ENCODE measurements around the gene KIF6.

The KIF6 gene

DNA sequence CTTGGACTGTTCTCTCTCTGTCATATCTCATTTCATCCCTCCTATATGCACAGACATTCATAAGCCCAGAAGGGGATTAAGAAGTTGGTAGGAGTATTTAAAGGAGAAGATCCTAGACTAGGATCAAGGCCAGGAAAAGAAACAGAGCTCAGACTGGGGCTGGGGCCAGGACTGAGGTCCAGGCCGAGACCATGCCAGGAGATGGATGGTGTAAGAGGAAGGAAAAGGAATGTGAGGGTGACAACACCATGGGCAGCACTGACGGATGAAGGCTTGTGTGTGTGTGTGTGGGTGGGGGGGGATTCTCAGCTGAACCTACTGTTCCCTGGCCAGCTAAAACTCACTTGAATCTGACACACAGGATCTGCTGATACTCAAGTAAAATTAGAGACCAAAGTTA is 182.1 kb downstream of the KIF6 start:
- Mint-ChIP-seq H3K36me3 (ENCODE audit: insufficient read depth) (no peaks in the 10 kb centered on the region), H3K4me1 (no peaks in the 10 kb centered on the region), H3K9me3 (no peaks in the 10 kb centered on the region), H3K27ac (ENCODE audit: low read depth) (no peak overlapping the region), H3K27me3 (peaks cover 17% of the 10 kb centered on the region), H3K4me3 (no peak overlapping the region)
- DNase-seq (ENCODE audit: low spot score in 2 of 2), result no peak
- no peak for ATAC-seq (replicated peaks; ENCODE audit: extremely low read depth, poor library complexity, severe bottlenecking)

DNA sequence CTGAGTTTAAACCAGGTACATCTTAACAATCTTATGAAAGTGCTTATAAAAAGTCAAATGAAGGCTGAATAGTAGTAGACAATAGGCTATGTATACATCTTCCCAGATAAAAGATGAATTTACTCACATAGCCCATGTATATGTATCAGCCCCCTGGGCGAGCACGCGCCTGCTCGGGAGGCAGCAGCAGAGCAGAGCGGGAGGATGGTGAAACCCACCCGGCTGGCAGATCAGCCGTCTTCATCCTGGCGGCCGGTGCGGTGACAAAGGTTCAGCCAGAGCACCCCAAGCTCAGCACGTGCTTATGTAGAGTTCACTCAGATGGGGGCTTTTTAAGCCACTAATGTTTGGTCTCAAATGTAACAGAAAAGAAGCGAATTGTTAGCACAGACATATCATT is 184.8 kb downstream of the KIF6 start:
- Mint-ChIP-seq H3K27ac (ENCODE audit: low read depth) (no peak overlapping the region), H3K9me3 (no peaks in the 10 kb centered on the region), H3K36me3 (ENCODE audit: insufficient read depth) (no peaks in the 10 kb centered on the region), H3K27me3 (no peaks in the 10 kb centered on the region), H3K4me1 (no peaks in the 10 kb centered on the region), H3K4me3 (no peak overlapping the region)
- DNase-seq (ENCODE audit: low spot score in 2 of 2) (no peak), ATAC-seq (replicated peaks; ENCODE audit: extremely low read depth, poor library complexity, severe bottlenecking) (no peak)

GRCh38 chr6:39530201-39530759 is 194.9 kb downstream of the KIF6 start:
- no peaks in the 10 kb centered on the region for H3K9me3 Mint-ChIP-seq
- no peak overlapping the region for H3K27ac Mint-ChIP-seq (ENCODE audit: low read depth)
- no peak for DNase-seq (ENCODE audit: low spot score in 2 of 2)
- ATAC-seq (replicated peaks; ENCODE audit: extremely low read depth, poor library complexity, severe bottlenecking), result no peak
- no peaks in the 10 kb centered on the region for H3K36me3 Mint-ChIP-seq (ENCODE audit: insufficient read depth)
- peaks cover 62% of the 10 kb centered on the region for H3K27me3 Mint-ChIP-seq
- no peaks in the 10 kb centered on the region for H3K4me1 Mint-ChIP-seq
- H3K4me3 Mint-ChIP-seq, result no peak overlapping the region

- no peaks in the 10 kb centered on the region for H3K9me3 Mint-ChIP-seq
- no peaks in the 10 kb centered on the region for H3K36me3 Mint-ChIP-seq (ENCODE audit: insufficient read depth)
- no peak overlapping the region for H3K27ac Mint-ChIP-seq (ENCODE audit: low read depth)
- no peak for DNase-seq (ENCODE audit: low spot score in 2 of 2)
- peaks cover 58% of the 10 kb centered on the region for H3K27me3 Mint-ChIP-seq
- ATAC-seq (replicated peaks; ENCODE audit: extremely low read depth, poor library complexity, severe bottlenecking), result no peak
- no peak overlapping the region for H3K4me3 Mint-ChIP-seq
- H3K4me1 Mint-ChIP-seq, result no peaks in the 10 kb centered on the region
These were observed 197.2 kb downstream of the KIF6 start for GRCh38 chr6:39527792-39528564.

DNA sequence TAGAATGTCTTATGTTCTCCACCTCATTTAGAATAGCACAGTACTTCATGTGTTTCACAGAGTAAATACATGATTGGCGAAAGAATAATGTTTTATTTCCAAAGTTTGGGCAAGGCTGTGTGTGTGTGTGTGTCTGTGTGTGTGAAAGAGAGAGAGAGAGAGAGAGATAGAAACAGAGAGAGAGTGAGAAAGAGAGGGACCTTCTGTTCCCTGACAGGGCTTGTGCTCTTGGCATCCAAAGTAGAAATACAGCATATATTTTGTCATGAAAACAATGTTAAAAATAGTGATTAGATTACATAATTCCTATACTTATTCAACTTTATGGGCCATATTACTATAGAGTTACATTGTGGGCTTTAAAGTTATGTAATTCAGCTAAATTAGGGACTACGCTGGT is 201.2 kb downstream of the KIF6 start:
- no peaks in the 10 kb centered on the region for H3K4me1 Mint-ChIP-seq
- no peaks in the 10 kb centered on the region for H3K36me3 Mint-ChIP-seq (ENCODE audit: insufficient read depth)
- no peaks in the 10 kb centered on the region for H3K9me3 Mint-ChIP-seq
- ATAC-seq (replicated peaks; ENCODE audit: extremely low read depth, poor library complexity, severe bottlenecking) (no peak), DNase-seq (ENCODE audit: low spot score in 2 of 2) (no peak)
- no peak overlapping the region for H3K4me3 Mint-ChIP-seq
- H3K27me3 Mint-ChIP-seq, result peaks cover 36% of the 10 kb centered on the region
- no peak overlapping the region for H3K27ac Mint-ChIP-seq (ENCODE audit: low read depth)

GRCh38 chr6:39521958-39522357 is 203.2 kb downstream of the KIF6 start:
- ATAC-seq (replicated peaks; ENCODE audit: extremely low read depth, poor library complexity, severe bottlenecking), result no peak

GRCh38 chr6:39520916-39521315 is 204.3 kb downstream of the KIF6 start:
- H3K36me3 Mint-ChIP-seq (ENCODE audit: insufficient read depth), result no peaks in the 10 kb centered on the region
- ATAC-seq (replicated peaks; ENCODE audit: extremely low read depth, poor library complexity, severe bottlenecking), result no peak
- H3K27ac Mint-ChIP-seq (ENCODE audit: low read depth), result no peak overlapping the region
- H3K4me3 Mint-ChIP-seq, result no peak overlapping the region
- peaks cover 5% of the 10 kb centered on the region for H3K27me3 Mint-ChIP-seq
- no peaks in the 10 kb centered on the region for H3K9me3 Mint-ChIP-seq
- DNase-seq (ENCODE audit: low spot score in 2 of 2), result no peak
- H3K4me1 Mint-ChIP-seq, result no peaks in the 10 kb centered on the region

More at GRCh38 chr6:39521958-39522357, 203.2 kb downstream of the KIF6 start:
- Mint-ChIP-seq H3K27me3 (peaks cover 15% of the 10 kb centered on the region), H3K4me3 (no peak overlapping the region), H3K4me1 (no peaks in the 10 kb centered on the region), H3K36me3 (ENCODE audit: insufficient read depth) (no peaks in the 10 kb centered on the region), H3K9me3 (no peaks in the 10 kb centered on the region), H3K27ac (ENCODE audit: low read depth) (no peak overlapping the region)
- no peak for DNase-seq (ENCODE audit: low spot score in 2 of 2)

DNA sequence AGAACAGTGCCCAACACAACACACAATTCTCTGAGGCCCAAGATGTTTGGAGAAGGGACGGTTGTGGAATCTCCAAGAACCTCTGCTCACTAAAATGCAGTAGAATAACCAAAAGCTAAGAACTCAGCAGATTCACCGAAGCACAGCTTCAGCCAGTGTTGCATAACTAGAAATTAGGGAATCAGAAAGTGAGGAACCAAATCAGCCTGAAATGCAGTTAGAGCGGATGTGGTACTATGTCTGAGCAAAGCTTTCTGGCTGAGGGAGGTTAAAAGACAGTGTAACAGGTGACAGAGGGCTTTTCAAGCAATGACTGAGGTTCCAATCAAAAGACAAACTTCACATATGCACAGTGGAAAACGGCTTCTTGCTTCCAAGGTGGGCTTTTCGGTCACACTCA is 204.8 kb downstream of the KIF6 start:
- H3K4me3 Mint-ChIP-seq, result no peak overlapping the region
- ATAC-seq (replicated peaks; ENCODE audit: extremely low read depth, poor library complexity, severe bottlenecking), result no peak
- H3K36me3 Mint-ChIP-seq (ENCODE audit: insufficient read depth), result no peaks in the 10 kb centered on the region
- H3K27me3 Mint-ChIP-seq, result peaks cover 4% of the 10 kb centered on the region
- no peak for DNase-seq (ENCODE audit: low spot score in 2 of 2)
- H3K4me1 Mint-ChIP-seq, result no peaks in the 10 kb centered on the region
- no peak overlapping the region for H3K27ac Mint-ChIP-seq (ENCODE audit: low read depth)
- H3K9me3 Mint-ChIP-seq, result no peaks in the 10 kb centered on the region

GRCh38 chr6:39518221-39518620 is 207.0 kb downstream of the KIF6 start:
- H3K4me1 Mint-ChIP-seq, result no peaks in the 10 kb centered on the region
- H3K27ac Mint-ChIP-seq (ENCODE audit: low read depth), result no peak overlapping the region
- H3K4me3 Mint-ChIP-seq, result no peak overlapping the region
- no peaks in the 10 kb centered on the region for H3K9me3 Mint-ChIP-seq
- ATAC-seq (replicated peaks; ENCODE audit: extremely low read depth, poor library complexity, severe bottlenecking), result no peak
- no peak for DNase-seq (ENCODE audit: low spot score in 2 of 2)
- H3K27me3 Mint-ChIP-seq, result peaks cover 10% of the 10 kb centered on the region
- no peaks in the 10 kb centered on the region for H3K36me3 Mint-ChIP-seq (ENCODE audit: insufficient read depth)

GRCh38 chr6:39517756-39518155 is 207.5 kb downstream of the KIF6 start:
- Mint-ChIP-seq H3K9me3 (no peaks in the 10 kb centered on the region), H3K4me3 (no peak overlapping the region), H3K27ac (ENCODE audit: low read depth) (no peak overlapping the region), H3K27me3 (peaks cover 10% of the 10 kb centered on the region), H3K4me1 (no peaks in the 10 kb centered on the region), H3K36me3 (ENCODE audit: insufficient read depth) (no peaks in the 10 kb centered on the region)
- DNase-seq (ENCODE audit: low spot score in 2 of 2) (no peak), ATAC-seq (replicated peaks; ENCODE audit: extremely low read depth, poor library complexity, severe bottlenecking) (no peak)

DNA sequence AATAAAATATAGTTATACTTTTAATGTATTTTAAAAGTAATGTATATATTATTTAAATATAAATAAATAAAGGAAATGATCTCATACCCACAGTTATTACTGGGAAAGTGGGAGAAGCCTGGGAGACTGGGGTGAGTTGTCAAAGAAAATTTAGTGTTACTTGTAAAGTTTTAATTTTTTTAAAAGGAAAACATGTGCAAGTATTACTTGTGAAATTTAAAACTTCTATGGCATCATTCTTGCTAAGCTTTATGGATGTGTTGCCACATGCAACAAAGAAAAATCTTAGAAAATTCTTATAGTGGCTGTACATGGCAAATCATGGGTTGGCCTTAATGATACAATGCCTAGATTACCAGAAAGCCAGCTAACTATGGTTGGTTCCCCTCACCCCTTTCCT is 208.7 kb downstream of the KIF6 start:
- Mint-ChIP-seq H3K36me3 (ENCODE audit: insufficient read depth) (no peaks in the 10 kb centered on the region), H3K27ac (ENCODE audit: low read depth) (no peak overlapping the region), H3K4me1 (no peaks in the 10 kb centered on the region), H3K9me3 (no peaks in the 10 kb centered on the region), H3K4me3 (no peak overlapping the region), H3K27me3 (peaks cover 10% of the 10 kb centered on the region)
- DNase-seq (ENCODE audit: low spot score in 2 of 2) (no peak), ATAC-seq (replicated peaks; ENCODE audit: extremely low read depth, poor library complexity, severe bottlenecking) (no peak)

DNA sequence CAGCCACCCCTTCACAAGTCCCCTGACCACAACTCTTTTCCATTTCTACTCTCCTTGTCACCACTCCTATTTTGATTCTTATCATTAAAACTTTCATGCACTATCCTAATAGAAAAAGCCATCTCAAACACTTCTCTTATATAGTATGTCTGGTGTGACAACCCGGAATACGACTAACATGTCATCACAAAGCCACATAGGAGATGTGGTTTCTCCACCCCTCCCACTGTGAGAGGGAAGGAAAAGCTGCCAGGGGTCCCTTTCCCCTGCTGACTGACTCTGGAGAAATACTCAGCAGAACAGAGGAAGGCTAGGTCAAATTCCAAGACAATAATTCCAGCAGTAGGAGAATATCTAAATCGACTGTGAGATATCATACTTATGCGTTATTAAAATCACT is 209.7 kb downstream of the KIF6 start:
- no peaks in the 10 kb centered on the region for H3K36me3 Mint-ChIP-seq (ENCODE audit: insufficient read depth)
- no peak overlapping the region for H3K4me3 Mint-ChIP-seq
- H3K9me3 Mint-ChIP-seq, result no peaks in the 10 kb centered on the region
- DNase-seq (ENCODE audit: low spot score in 2 of 2), result no peak
- H3K4me1 Mint-ChIP-seq, result no peaks in the 10 kb centered on the region
- no peak overlapping the region for H3K27ac Mint-ChIP-seq (ENCODE audit: low read depth)
- ATAC-seq (replicated peaks; ENCODE audit: extremely low read depth, poor library complexity, severe bottlenecking), result no peak
- peaks cover 10% of the 10 kb centered on the region for H3K27me3 Mint-ChIP-seq

- peaks cover 10% of the 10 kb centered on the region for H3K27me3 Mint-ChIP-seq
- no peaks in the 10 kb centered on the region for H3K9me3 Mint-ChIP-seq
- ATAC-seq (replicated peaks; ENCODE audit: extremely low read depth, poor library complexity, severe bottlenecking), result no peak
- no peaks in the 10 kb centered on the region for H3K36me3 Mint-ChIP-seq (ENCODE audit: insufficient read depth)
- DNase-seq (ENCODE audit: low spot score in 2 of 2), result no peak
- H3K4me3 Mint-ChIP-seq, result no peak overlapping the region
- no peak overlapping the region for H3K27ac Mint-ChIP-seq (ENCODE audit: low read depth)
- H3K4me1 Mint-ChIP-seq, result no peaks in the 10 kb centered on the region
These were observed 210.2 kb downstream of the KIF6 start for GRCh38 chr6:39515006-39515405.
